ENCODE data around the gene C12orf43.

Gene C12orf43

GRCh38 chr12:120982659-120983058 lies 33.6 kb downstream of the C12orf43 start:
- ATAC-seq = no peak
- TF ChIP-seq TSHZ2 (CRISPR knock-in tag; IDR thresholded peaks at IDR 0.05) = no peak
- no peak for TF ChIP-seq TOX (CRISPR knock-in tag; IDR thresholded peaks at IDR 0.05; ENCODE audit: borderline replicate concordance)
- TF ChIP-seq PATZ1 (CRISPR knock-in tag; IDR thresholded peaks at IDR 0.05; ENCODE audit: borderline replicate concordance) = no peak
- no peak for TF ChIP-seq ZNF70 (CRISPR knock-in tag; IDR thresholded peaks at IDR 0.05)

- TF ChIP-seq ZFP30 (CRISPR knock-in tag; IDR thresholded peaks at IDR 0.05) (no peak), ZC3H10 (CRISPR knock-in tag; IDR thresholded peaks at IDR 0.05) (no peak), TCF4 (CRISPR knock-in tag; IDR thresholded peaks at IDR 0.05; ENCODE audit: borderline replicate concordance) (no peak), GLIS3 (CRISPR knock-in tag; IDR thresholded peaks at IDR 0.05) (no peak), CSDC2 (CRISPR knock-in tag; IDR thresholded peaks at IDR 0.05) (no peak), BACH2 (CRISPR knock-in tag; IDR thresholded peaks at IDR 0.05; ENCODE audit: borderline replicate concordance) (no peak), ARNTL (CRISPR knock-in tag; IDR thresholded peaks at IDR 0.05; ENCODE audit: borderline replicate concordance, low read depth) (no peak), ISL1 (CRISPR knock-in tag; IDR thresholded peaks at IDR 0.05) (no peak), ZFP3 (CRISPR knock-in tag; IDR thresholded peaks at IDR 0.05) (no peak), TOX (CRISPR knock-in tag; IDR thresholded peaks at IDR 0.05; ENCODE audit: borderline replicate concordance) (no peak), CREB5 (CRISPR knock-in tag; IDR thresholded peaks at IDR 0.05; ENCODE audit: low read depth) (no peak)
- TF ChIP-seq, protein P1, sequence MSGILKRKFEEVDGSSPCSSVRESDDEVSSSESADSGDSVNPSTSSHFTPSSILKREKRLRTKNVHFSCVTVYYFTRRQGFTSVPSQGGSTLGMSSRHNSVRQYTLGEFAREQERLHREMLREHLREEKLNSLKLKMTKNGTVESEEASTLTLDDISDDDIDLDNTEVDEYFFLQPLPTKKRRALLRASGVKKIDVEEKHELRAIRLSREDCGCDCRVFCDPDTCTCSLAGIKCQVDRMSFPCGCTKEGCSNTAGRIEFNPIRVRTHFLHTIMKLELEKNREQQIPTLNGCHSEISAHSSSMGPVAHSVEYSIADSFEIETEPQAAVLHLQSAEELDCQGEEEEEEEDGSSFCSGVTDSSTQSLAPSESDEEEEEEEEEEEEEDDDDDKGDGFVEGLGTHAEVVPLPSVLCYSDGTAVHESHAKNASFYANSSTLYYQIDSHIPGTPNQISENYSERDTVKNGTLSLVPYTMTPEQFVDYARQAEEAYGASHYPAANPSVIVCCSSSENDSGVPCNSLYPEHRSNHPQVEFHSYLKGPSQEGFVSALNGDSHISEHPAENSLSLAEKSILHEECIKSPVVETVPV (CRISPR knock-in tag; IDR thresholded peaks at IDR 0.05) = no peak
Observed at GRCh38 chr12:120981407-120981941, 34.8 kb downstream of the C12orf43 start.

GRCh38 chr12:120980800-120981368 lies 35.4 kb downstream of the C12orf43 start:
- no peak for ATAC-seq

More at GRCh38 chr12:120981407-120981941, 34.8 kb downstream of the C12orf43 start:
- ATAC-seq = no peak

More at GRCh38 chr12:120980800-120981368, 35.4 kb downstream of the C12orf43 start:
- TF ChIP-seq ZFP3 (CRISPR knock-in tag; IDR thresholded peaks at IDR 0.05) (no peak), RARB (CRISPR knock-in tag; IDR thresholded peaks at IDR 0.05) (no peak), CSDC2 (CRISPR knock-in tag; IDR thresholded peaks at IDR 0.05) (no peak), OSR1 (CRISPR knock-in tag; IDR thresholded peaks at IDR 0.05) (no peak), ZNF8 (CRISPR knock-in tag; IDR thresholded peaks at IDR 0.05) (no peak), CREB5 (CRISPR knock-in tag; IDR thresholded peaks at IDR 0.05; ENCODE audit: low read depth) (no peak), ESRRG (CRISPR knock-in tag; IDR thresholded peaks at IDR 0.05) (no peak), SNAI2 (CRISPR knock-in tag; IDR thresholded peaks at IDR 0.05) (no peak), TSHZ2 (CRISPR knock-in tag; IDR thresholded peaks at IDR 0.05) (no peak), ZNF565 (CRISPR knock-in tag; conservative IDR thresholded peaks at IDR 0.05; ENCODE audit: low read depth) (no peak), PATZ1 (CRISPR knock-in tag; IDR thresholded peaks at IDR 0.05; ENCODE audit: borderline replicate concordance) (no peak), GLIS3 (CRISPR knock-in tag; IDR thresholded peaks at IDR 0.05) (no peak), TOX (CRISPR knock-in tag; IDR thresholded peaks at IDR 0.05; ENCODE audit: borderline replicate concordance) (no peak), ZC3H10 (CRISPR knock-in tag; IDR thresholded peaks at IDR 0.05) (no peak)
- TF ChIP-seq, protein P1 (CRISPR knock-in tag; IDR thresholded peaks at IDR 0.05) = no peak

Measured in SK-N-SH treated with all-trans-retinoic acid at 6 μM for 48 hours (cell line).